ENCODE results near the gene SH3BP4. TPM values are rescaled to one million over a fixed set of nuclear protein-coding genes. Genes with fewer than 3 reads are reported as not detected.

SH3BP4 gene
- total RNA-seq, 1 donor from 2014 or later, result 53.4 TPM

GRCh38 chr2:234975611-234976010, 23.8 kb downstream of the SH3BP4 start:
- H2AFZ ChIP-seq (replicated peaks), result no peak overlapping the region
- H3K27ac ChIP-seq, result no peak overlapping the region
- H3K9ac ChIP-seq, result no peak overlapping the region
- H3K4me2 ChIP-seq, result no peak overlapping the region
- no peak for TF ChIP-seq CTCF (IDR thresholded peaks at IDR 0.05)
- no peak for TF ChIP-seq EZH2 (IDR thresholded peaks at IDR 0.05)
- no peak for TF ChIP-seq EZH2phosphoT487 (IDR thresholded peaks at IDR 0.05)
- no peak for DNase-seq (ENCODE audit: low spot score)
- H4K20me1 ChIP-seq (ENCODE audit: low read depth), result peaks cover 69% of the 10 kb centered on the region
- peaks cover 100% of the 10 kb centered on the region for H3K79me2 ChIP-seq (ENCODE audit: low read depth)
- no peak overlapping the region for H3K4me3 ChIP-seq
- no peaks in the 10 kb centered on the region for H3K9me3 ChIP-seq (ENCODE audit: low read depth)
- H3K4me1 ChIP-seq, result peaks cover 22% of the 10 kb centered on the region
- H3F3A ChIP-seq (ENCODE audit: low read depth), result peaks cover 2% of the 10 kb centered on the region
- H3K27ac Mint-ChIP-seq, result no peak overlapping the region
- H3K36me3 ChIP-seq, result no peaks in the 10 kb centered on the region
- H3K27me3 ChIP-seq, result no peaks in the 10 kb centered on the region
- peaks cover 21% of the 10 kb centered on the region for H3K9me3 Mint-ChIP-seq
- peaks cover 8% of the 10 kb centered on the region for H3K27me3 Mint-ChIP-seq (ENCODE audit: insufficient read depth, low read depth)
- no peak overlapping the region for H3K4me3 Mint-ChIP-seq
- H3K4me1 Mint-ChIP-seq, result peaks cover 56% of the 10 kb centered on the region
- peaks cover 39% of the 10 kb centered on the region for H3K36me3 Mint-ChIP-seq

GRCh38 chr2:234976479-234977227, 24.8 kb downstream of the SH3BP4 start:
- Mint-ChIP-seq H3K4me3 (no peak overlapping the region), H3K4me1 (peaks cover 63% of the 10 kb centered on the region), H3K36me3 (peaks cover 32% of the 10 kb centered on the region), H3K27ac (no peak overlapping the region), H3K9me3 (peaks cover 13% of the 10 kb centered on the region), H3K27me3 (ENCODE audit: insufficient read depth, low read depth) (peaks cover 8% of the 10 kb centered on the region)
- no peak for TF ChIP-seq EZH2phosphoT487 (IDR thresholded peaks at IDR 0.05)
- no peak for TF ChIP-seq CTCF (IDR thresholded peaks at IDR 0.05)
- no peak for TF ChIP-seq EZH2 (IDR thresholded peaks at IDR 0.05)
- no peak overlapping the region for H3K27ac ChIP-seq
- no peaks in the 10 kb centered on the region for H3K9me3 ChIP-seq (ENCODE audit: low read depth)
- no peaks in the 10 kb centered on the region for H3K27me3 ChIP-seq
- H3K4me3 ChIP-seq, result no peak overlapping the region
- peaks cover 30% of the 10 kb centered on the region for H3K4me1 ChIP-seq
- no peak overlapping the region for H3K4me2 ChIP-seq
- H2AFZ ChIP-seq (replicated peaks), result no peak overlapping the region
- no peak for DNase-seq (ENCODE audit: low spot score)
- H4K20me1 ChIP-seq (ENCODE audit: low read depth), result peaks cover 72% of the 10 kb centered on the region
- H3K9ac ChIP-seq, result no peak overlapping the region
- peaks cover 100% of the 10 kb centered on the region for H3K79me2 ChIP-seq (ENCODE audit: low read depth)
- H3K36me3 ChIP-seq, result no peaks in the 10 kb centered on the region
- H3F3A ChIP-seq (ENCODE audit: low read depth), result peaks cover 9% of the 10 kb centered on the region

GRCh38 chr2:234977228-234977679, 25.4 kb downstream of the SH3BP4 start:
- Histone ChIP-seq H3K9me3 (ENCODE audit: low read depth) (no peaks in the 10 kb centered on the region), H4K20me1 (ENCODE audit: low read depth) (peaks cover 75% of the 10 kb centered on the region), H3K79me2 (ENCODE audit: low read depth) (peaks cover 100% of the 10 kb centered on the region), H2AFZ (replicated peaks) (no peak overlapping the region), H3K9ac (no peak overlapping the region), H3K27me3 (no peaks in the 10 kb centered on the region), H3F3A (ENCODE audit: low read depth) (peaks cover 9% of the 10 kb centered on the region), H3K36me3 (no peaks in the 10 kb centered on the region), H3K4me3 (no peak overlapping the region), H3K4me1 (peaks cover 34% of the 10 kb centered on the region), H3K27ac (peak overlapping the region; percentile 27), H3K4me2 (no peak overlapping the region)
- H3K4me3 Mint-ChIP-seq, result no peak overlapping the region
- H3K4me1 Mint-ChIP-seq, result peaks cover 69% of the 10 kb centered on the region
- TF ChIP-seq CTCF (IDR thresholded peaks at IDR 0.05) (no peak), EZH2 (IDR thresholded peaks at IDR 0.05) (no peak), EZH2phosphoT487 (IDR thresholded peaks at IDR 0.05) (no peak)
- DNase-seq (ENCODE audit: low spot score), result no peak
- H3K27me3 Mint-ChIP-seq (ENCODE audit: insufficient read depth, low read depth), result peaks cover 6% of the 10 kb centered on the region
- H3K27ac Mint-ChIP-seq, result no peak overlapping the region
- H3K36me3 Mint-ChIP-seq, result peaks cover 32% of the 10 kb centered on the region
- peaks cover 13% of the 10 kb centered on the region for H3K9me3 Mint-ChIP-seq

Data from neural progenitor cell (in vitro differentiated cells).